Motor neuron (in vitro differentiated cells): ENCODE results near the gene CPVL. TPM values are rescaled to one million over a fixed set of nuclear protein-coding genes. Genes with fewer than 3 reads are reported as not detected.

ENCODE experiments used
- ATAC-seq, 8 experiments: fragments of 200-7000 bp; cut with Tn5 transposase; replicated peaks in 6 of 8; 2 replicates each; pipeline ENCODE4 v1.8.0; 2021; ENCODE audit warnings: mild to moderate bottlenecking in 8 of 8, moderate library complexity in 8 of 8
- H3K27ac ChIP-seq, 2 donors: fragments of 250-450 bp; sonication (Bioruptor Pico); 2 replicates each; pipeline ENCODE4 v1.9.0; 2021; ENCODE audit warnings: antibody characterized with exemption in 2 of 2, mild to moderate bottlenecking in 2 of 2, moderate library complexity in 1 of 2
- H3K4me1 ChIP-seq, 2 donors: fragments of 250-450 bp; sonication (Bioruptor Pico); replicated peaks in 1 of 2; 2 replicates each; pipeline ENCODE4 v1.6.1; 2021; ENCODE audit warnings: antibody characterized with exemption in 2 of 2, mild to moderate bottlenecking in 2 of 2, moderate library complexity in 1 of 2
- H3K4me3 ChIP-seq, 5 donors: fragments of 250-450 bp; sonication (Bioruptor Pico); 2 replicates each; pipeline ENCODE4 v1.9.0; 2021; ENCODE audit warnings: antibody characterized with exemption in 5 of 5, mild to moderate bottlenecking in 5 of 5, moderate library complexity in 4 of 5
- WGBS, 10 experiments: fragments of 450-650 bp; shearing (Covaris generic); methylation state at CpG; one replicate each; pipeline ENCODE4 v1.0.0; 2022; 5-methylcytosine and 5-hydroxymethylcytosine counted together
- in situ Hi-C, 9 experiments: fragments of 400-800 bp; cut with MboI; loops; one replicate each; pipeline ENCODE4 v1.15.0; 2021; ENCODE audit warnings: low sequenced_read_pairs in 9 of 9, low pct_unique_long_range_greater_than_20kb in 2 of 9; ENCODE audit not compliant: unreplicated experiment in 9 of 9
- total RNA-seq, 8 experiments: library from RNA; unstranded; fragments of 300-600 nt; gene quantifications; 2 replicates each; pipeline versions ENCODE4 v1.2.3 to v1.2.4, GENCODE V29; 2022

The CPVL gene
- total RNA-seq, result 10 to 100 TPM in 3 of 8 experiments, 1 to 10 TPM in 5; 4.7 to 27.0 (median 6.8) TPM

DNA sequence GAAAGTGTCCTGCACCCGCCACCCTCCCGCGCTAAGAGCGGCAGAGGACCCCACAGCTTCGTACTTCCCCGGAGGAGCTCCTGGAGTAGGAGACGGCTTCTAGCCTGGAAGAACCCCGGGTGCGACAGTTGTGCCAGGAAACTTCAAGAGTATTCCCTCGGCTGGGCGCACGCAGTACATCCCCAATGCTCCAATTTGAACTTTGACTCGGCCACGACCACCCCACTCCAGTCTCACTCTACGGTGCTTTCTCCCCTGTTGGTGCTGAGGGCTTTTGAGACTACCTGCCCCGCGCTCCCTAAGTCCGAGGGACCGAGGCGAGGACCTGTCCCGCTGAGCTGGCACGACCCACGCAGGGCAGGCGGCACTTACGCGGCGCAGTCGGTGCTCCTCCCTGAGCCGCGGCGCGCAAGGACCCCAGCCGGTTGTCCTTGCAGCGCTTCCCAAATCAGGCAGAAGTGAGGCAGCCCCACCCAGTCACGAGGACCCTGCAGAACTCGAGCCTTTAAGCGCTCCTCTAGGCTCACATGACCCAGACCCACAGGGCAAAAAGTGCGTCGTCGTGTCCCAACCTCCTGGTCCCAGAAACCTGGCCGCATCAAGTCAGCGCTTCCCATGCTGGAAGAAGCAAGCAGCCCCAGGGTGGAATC, at the start of gene CPVL:
TSS of gene CPVL (minus strand) at position 481 of the 650 bp plus-strand sequence. CDS start 25,476 bp downstream, outside the sequence.
- in situ Hi-C loops, result no loop called here
- H3K27ac ChIP-seq, result no peak within 1 kb of the TSS
- ATAC-seq, result peak; percentile 79 to 98 (median 96)
- peaks cover 11 to 23% of the 10 kb centered on the region in 2 donors for H3K4me1 ChIP-seq
- 0 to 12% (median 0%) methylated on average over 2 to 12 of the region's 42 CpGs; no CpG with 5 or more reads in 3 of the 10 experiments for WGBS, 10 experiments
- peak within 1 kb of the TSS; percentile 28 to 49 (median 40) for H3K4me3 ChIP-seq

DNA sequence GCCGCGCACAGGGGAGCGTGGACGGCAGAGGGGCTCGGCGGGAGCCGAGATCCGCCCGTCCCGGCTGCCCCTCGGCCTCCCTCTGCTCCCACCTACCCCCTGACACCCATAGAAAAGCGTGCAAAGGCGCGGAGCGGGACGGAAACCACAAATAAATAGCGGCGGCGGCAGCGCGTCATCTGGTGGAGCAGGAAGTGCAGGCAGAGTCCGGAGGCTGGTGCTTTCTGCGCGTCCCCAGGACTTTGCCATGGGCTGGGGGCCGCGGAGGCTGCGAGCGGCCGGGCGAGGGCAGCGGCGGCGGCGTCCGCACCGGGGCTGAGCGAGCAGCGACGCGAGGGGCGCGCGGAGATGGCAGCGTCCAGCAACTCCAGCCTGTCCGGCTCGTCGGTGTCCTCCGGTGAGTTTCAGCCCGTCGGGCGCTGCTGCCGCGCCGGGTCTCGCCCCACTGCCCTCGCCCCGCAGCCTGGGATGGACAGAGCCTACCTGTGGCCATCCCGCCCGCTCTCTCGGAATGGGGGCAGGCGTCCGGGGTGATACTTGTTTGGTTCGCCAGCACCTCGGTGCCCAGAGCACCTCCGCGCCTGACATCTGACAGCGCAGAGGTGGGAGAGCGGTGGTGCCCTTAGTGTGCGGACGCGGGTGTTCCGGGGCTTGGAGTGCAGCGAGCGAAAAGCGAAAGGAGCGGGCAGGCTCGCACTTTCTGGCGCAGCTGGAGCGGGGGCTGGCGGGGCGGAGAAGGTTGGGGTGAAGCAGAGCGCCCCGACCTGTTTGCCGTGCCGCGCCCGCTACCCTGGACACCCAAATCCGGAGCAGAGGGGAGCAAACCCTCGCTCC, 48.5 kb upstream of the CPVL start, which contains the start of gene CHN2:
TSS of gene CHN2 (plus strand) at position 182 of the 834 bp plus-strand sequence.
- peak; percentile 75 to 82 (median 78) for ATAC-seq
- in situ Hi-C loops, result loop anchor here in 4 of 9 experiments (10.0 to 25.0 kb wide), 2 partner anchors 210 to 217 kb away; no protein-coding TSS in a partner anchor
- Histone ChIP-seq H3K4me1 (peaks cover 25 to 52% of the 10 kb centered on the region in 2 donors), H3K4me3 (peak within 1 kb of the TSS; percentile 63 to 87 (median 86)), H3K27ac (peak within 1 kb of the TSS; percentile 81 to 83)
- 0 to 20% (median 2%) methylated on average over 1 to 16 of the region's 89 CpGs; no CpG with 5 or more reads in 5 of the 10 experiments for WGBS, 10 experiments

DNA sequence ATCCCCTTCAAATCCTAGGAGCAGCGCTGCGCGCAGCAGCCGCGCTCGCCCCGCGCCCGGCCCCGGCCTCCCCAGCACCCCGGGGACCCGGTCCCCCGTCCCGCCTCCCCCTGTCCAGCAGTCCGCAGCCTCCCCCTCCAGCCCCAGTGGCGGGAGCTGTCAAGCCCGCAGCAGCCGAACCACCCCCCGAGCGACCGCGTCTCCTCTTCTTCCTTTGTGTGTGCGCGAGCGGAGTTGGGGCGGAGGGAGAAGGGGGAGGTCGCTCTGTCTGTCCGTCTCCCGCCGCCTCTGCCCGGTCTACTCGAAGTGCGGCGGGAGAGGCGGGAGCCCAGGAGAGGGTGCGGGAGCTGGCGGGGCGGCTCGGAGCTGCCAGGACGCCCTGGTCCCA, 47.9 kb upstream of the CPVL start:
- ATAC-seq, result peak in 4 of 8 experiments; percentile 33 to 59 (median 44)
- Histone ChIP-seq H3K4me3 (peak overlapping the region; percentile 63 to 87 (median 86)), H3K4me1 (peaks cover 25 to 49% of the 10 kb centered on the region in 2 donors), H3K27ac (peak overlapping the region; percentile 81 to 83)
- WGBS, 10 experiments, result no CpG with 5 or more reads among the region's 40 CpGs
- in situ Hi-C loops, result loop anchor here in 4 of 9 experiments (10.0 to 25.0 kb wide), 2 partner anchors 211 to 218 kb away; no protein-coding TSS in a partner anchor

DNA sequence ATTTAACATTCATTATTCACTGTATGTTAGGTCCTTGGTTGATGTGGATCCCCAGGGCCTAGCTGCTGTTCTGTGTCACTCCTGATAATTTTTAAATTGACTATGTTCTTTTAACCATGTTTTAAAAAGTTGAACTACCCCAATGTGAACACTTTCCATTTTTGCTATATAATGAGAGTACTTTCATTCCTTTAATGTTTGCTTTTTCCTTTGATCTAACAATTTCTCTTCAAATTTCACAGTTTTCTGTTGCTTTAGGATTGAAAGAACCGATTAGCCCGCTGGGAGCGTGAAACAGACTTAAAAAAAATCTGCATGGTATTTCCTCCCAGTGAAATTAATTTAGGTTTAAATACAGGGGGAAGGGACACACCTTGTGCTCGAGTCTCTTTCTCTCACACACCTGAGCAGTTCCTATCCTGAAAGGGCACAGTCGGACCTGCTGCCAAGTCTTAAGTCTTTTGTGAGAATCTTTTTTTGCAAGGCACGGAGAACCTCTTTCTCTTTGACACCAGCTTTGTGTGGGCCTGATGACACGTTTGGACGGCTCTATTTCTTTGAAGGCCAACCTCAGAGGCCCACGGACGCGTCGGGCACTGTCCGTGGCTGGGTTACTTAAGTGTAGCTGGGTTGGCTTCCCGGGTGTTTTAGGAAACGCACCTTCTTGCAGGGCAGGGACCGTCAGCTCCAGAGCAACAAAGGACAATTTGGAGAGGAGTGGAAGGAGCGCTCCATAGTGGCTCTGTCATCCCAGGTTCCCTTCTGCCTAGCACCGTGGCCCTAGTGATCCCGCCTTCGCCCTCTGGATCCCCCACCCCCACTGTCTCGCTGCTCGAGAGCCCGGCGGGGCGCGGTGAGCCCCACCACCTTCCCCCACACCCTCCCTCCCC, 47.2 kb upstream of the CPVL start:
- peak overlapping the region; percentile 63 to 87 (median 86) for H3K4me3 ChIP-seq
- in situ Hi-C loops, result loop anchor here in 4 of 9 experiments (10.0 to 25.0 kb wide), 2 partner anchors 211 to 219 kb away; no protein-coding TSS in a partner anchor
- WGBS, 10 experiments, result 20 to 76% (median 56%) methylated on average over 3 to 8 of the region's 26 CpGs; no CpG with 5 or more reads in 1 of the 10 experiments
- peak overlapping the region; percentile 81 to 83 for H3K27ac ChIP-seq
- H3K4me1 ChIP-seq, result peaks cover 25 to 45% of the 10 kb centered on the region in 2 donors
- peak in 2 of 8 experiments; percentile 25 to 27 for ATAC-seq

DNA sequence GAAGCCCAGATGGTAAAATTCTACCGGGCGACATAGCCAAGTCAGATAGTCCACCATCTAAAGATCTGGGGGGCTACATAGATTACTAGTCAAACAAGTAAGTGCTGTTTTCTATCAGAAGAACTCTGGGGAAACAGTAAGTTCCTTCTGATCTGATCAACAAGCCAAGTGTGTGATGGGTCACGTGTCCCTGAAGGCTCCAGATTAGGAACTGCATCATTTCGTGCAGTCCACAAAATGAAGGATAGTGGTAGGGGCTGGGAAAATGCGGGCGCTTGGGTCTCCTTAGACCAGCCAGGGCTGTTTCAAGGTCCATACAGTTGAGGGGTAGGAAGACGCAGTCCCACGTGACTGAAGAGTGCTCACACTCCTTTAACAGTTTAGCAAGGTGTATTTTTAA, 46.5 kb upstream of the CPVL start:
- WGBS, 10 experiments, result 83 to 100% (median 92%) methylated on average over 1 to 7 of the region's 8 CpGs; no CpG with 5 or more reads in 3 of the 10 experiments
- no peak overlapping the region for H3K27ac ChIP-seq
- no peak for ATAC-seq
- H3K4me1 ChIP-seq, result peaks cover 25 to 41% of the 10 kb centered on the region in 2 donors
- in situ Hi-C loops, result loop anchor here in 4 of 9 experiments (10.0 to 25.0 kb wide), 2 partner anchors 212 to 219 kb away; no protein-coding TSS in a partner anchor
- no peak overlapping the region for H3K4me3 ChIP-seq

DNA sequence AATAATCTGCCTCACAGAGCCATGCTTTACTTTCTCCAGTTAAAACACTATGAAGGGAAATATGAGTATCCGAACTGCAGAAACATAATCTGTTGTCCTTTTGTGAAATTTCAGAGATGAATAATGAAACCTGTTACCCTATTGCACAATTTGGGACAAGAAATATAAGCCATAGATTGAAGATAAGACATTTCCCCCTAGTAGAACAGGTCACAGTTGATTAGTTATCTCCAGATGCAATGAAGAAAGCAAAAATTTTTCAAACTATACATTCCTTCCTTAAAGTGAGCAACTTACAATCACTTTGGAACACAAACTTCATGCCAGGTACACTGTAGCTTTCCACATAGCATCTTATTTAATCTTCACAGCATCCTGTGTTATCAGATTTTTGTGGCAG, 46.0 kb upstream of the CPVL start:
- 40 to 100% (median 86%) methylated on average over 1 of the region's 1 CpG; no CpG with 5 or more reads in 3 of the 10 experiments for WGBS, 10 experiments
- H3K4me1 ChIP-seq, result peaks cover 25 to 36% of the 10 kb centered on the region in 2 donors
- H3K4me3 ChIP-seq, result no peak overlapping the region
- in situ Hi-C loops, result loop anchor here in 4 of 9 experiments (10.0 to 25.0 kb wide), 2 partner anchors 212 to 220 kb away; no protein-coding TSS in a partner anchor
- no peak overlapping the region for H3K27ac ChIP-seq
- ATAC-seq, result no peak

DNA sequence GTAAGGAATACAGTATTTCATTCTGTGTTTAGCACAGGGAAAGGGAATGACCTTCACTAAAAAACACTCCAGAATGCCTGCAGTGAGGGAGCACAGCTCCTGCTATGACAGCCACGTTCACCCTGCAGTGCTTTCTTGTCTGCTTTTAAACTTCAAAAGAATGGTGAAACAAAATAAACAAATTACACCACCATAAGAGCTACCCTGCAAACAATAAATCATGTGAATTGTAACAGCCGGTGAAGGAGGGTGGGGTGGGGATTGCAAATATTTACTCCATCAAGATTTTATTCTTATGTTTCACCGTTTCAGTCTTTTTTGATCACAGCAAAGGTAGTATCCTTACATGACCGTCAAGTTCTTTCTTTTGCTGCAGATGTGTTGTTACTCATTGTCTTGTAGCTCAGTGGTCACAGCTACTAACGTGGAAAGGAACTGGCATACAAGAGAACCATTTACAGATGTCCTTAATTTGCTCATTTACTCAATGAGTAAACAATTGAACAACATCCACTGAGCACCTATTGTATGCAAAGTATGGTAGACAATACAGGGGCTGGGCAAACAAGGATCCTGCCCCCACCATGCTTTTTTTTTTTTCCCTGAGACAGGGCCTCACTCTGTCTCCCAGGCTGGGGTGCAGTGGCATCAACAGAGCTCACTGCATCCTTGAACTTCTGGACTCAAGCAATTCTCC, 44.2 kb upstream of the CPVL start:
- Histone ChIP-seq H3K27ac (no peak overlapping the region), H3K4me1 (peaks cover 13 to 19% of the 10 kb centered on the region in 2 donors), H3K4me3 (no peak overlapping the region)
- ATAC-seq, result peak in 1 of 8 experiments; percentile 1
- in situ Hi-C loops, result loop anchor here in 4 of 9 experiments (10.0 to 25.0 kb wide), 2 partner anchors 214 to 222 kb away; no protein-coding TSS in a partner anchor
- WGBS, 10 experiments, result 20 to 47% (median 34%) methylated on average over 1 to 5 of the region's 5 CpGs; no CpG with 5 or more reads in 4 of the 10 experiments

DNA sequence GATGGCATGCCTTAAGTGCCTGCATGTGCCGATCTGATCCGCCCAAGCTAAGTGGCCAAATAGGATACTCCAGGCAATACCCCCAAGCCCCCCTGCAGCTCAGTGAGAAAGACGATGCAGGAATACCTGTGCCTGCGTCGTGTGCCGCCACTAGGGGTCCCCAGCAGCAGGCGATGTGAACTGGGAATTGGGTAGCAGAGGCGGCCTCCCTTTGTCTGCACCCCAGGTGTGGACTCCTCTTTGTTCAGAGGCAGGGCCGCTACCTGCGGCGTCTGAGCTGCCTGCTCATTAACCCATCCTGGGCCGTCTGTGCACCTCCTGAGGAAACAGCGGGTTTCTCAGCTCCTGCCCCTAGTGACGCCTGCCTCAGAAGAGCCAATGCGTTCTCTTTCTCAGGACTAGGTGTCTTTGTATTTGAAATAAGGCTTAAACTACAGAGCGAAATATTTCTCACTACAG, 43.4 kb upstream of the CPVL start:
- 0 to 58% (median 15%) methylated on average over 2 to 7 of the region's 16 CpGs; no CpG with 5 or more reads in 2 of the 10 experiments for WGBS, 10 experiments
- in situ Hi-C loops, result loop anchor here in 5 of 9 experiments (10.0 to 25.0 kb wide), 2 partner anchors 215 to 223 kb away; no protein-coding TSS in a partner anchor
- H3K4me1 ChIP-seq, result peaks cover 13 to 19% of the 10 kb centered on the region in 2 donors
- H3K4me3 ChIP-seq, result no peak overlapping the region
- peak; percentile 22 to 65 (median 51) for ATAC-seq
- H3K27ac ChIP-seq, result peak overlapping the region in 1 of 2 donors; percentile 27

DNA sequence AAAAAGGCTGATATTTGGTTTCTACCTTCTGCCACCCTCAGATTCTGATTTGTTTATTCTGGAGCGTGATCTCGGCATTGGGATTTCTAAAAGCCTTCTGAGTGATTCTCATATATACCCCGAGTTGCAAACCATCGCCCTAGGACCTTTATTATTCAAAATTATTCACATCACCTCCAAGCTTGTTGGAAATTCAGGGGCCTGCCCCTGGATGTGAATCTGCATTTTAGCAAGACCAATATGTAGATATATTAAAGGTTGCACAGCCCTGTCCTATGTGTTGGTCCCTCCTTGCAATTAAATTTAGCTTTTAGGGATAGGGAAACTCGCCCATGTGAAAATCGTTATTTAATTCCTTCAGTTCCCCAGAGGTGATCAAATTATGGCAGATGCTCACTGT, 39.3 kb upstream of the CPVL start:
- ATAC-seq, result peak in 3 of 8 experiments; percentile 45 to 68 (median 65)
- in situ Hi-C loops, result loop anchor here in 3 of 9 experiments (10.0 to 25.0 kb wide), 2 partner anchors 219 to 227 kb away; no protein-coding TSS in a partner anchor
- WGBS, 10 experiments, result 7 to 86% (median 70%) methylated on average over 2 to 6 of the region's 6 CpGs; no CpG with 5 or more reads in 3 of the 10 experiments
- Histone ChIP-seq H3K27ac (no peak overlapping the region), H3K4me3 (no peak overlapping the region), H3K4me1 (peaks cover 9 to 12% of the 10 kb centered on the region in 2 donors)

DNA sequence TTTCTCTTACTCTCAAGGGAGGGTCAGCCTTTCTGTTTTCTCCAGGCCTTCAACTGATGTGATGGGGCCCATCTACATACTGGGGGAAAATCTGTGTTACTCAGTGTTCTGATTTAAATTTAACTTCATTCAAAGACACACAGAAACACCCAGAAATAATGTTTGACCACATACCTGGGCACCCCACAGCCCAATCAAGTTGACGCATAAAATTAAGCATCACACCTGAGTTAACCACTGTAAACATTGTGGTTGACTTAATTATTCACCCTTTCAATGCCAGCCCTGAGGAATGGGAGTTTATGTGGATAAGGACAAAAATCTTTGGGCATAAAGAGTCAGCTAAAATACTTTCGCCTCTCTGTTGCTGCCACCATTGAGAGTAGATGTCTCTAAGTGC, 38.3 kb upstream of the CPVL start:
- no peak for ATAC-seq
- H3K27ac ChIP-seq, result no peak overlapping the region
- H3K4me3 ChIP-seq, result no peak overlapping the region
- in situ Hi-C loops, result loop anchor here in 3 of 9 experiments (10.0 to 25.0 kb wide), 2 partner anchors 220 to 228 kb away; no protein-coding TSS in a partner anchor
- 67 to 100% (median 100%) methylated on average over 1 to 2 of the region's 2 CpGs; no CpG with 5 or more reads in 1 of the 10 experiments for WGBS, 10 experiments
- peaks cover 0 to 2% of the 10 kb centered on the region in 2 donors for H3K4me1 ChIP-seq

DNA sequence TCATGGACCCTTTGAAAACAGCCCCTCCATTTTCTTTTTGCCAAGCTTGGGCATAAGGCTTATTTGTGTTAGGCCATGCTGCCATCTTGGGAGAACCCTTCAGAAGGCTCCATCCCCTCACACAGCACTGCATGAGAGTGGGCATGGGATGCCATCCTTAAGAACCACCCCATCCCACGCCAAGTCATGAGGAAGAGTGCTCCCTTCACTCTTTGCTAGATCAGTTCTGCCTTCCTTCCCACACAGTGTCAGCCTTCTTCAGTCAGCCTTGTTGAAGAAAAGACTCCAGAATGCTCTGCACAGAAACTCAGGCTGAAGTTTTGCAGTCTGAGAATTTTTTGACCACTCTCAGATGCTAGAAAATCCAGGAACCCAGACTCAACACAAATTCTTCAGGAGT, 32.8 kb upstream of the CPVL start:
- in situ Hi-C loops, result loop anchor here in 2 of 9 experiments (25.0 kb wide), 1 partner anchor 233 kb away; no protein-coding TSS in a partner anchor
- WGBS, 10 experiments, result 60% methylated on average over 1 of the region's 1 CpG; no CpG with 5 or more reads in 9 of the 10 experiments
- no peak for ATAC-seq
- Histone ChIP-seq H3K27ac (no peak overlapping the region), H3K4me1 (no peaks in the 10 kb centered on the region), H3K4me3 (no peak overlapping the region)
